ENCODE results near the gene SP110.

SP110 gene

GRCh38 chr2:230164139-230164538 is 55.6 kb downstream of the SP110 start:
- DNase-seq: no peak

- no peak for DNase-seq
Observed at GRCh38 chr2:230162981-230163380, 56.8 kb downstream of the SP110 start.

DNA sequence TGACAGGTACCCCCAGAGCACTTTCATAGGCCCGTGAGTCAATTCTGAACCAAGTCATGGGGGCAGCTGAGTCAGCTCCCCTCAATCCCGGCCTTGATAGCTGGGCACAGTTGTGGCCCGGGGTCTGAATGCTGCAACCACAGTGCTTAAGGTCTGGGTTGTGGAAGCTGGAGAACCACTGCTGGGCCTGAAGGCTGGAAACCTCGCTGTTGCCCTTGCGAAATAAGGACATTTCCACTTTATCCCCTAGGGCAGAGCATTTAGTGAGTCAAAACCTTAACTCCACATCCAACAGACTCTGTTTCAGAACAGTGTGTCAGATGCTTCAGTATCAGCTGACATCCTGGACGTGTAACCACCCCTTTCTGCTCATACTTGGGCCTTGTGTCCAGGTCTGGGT is 58.6 kb downstream of the SP110 start:
- DNase-seq: no peak

- DNase-seq: peak; percentile 55
Observed at GRCh38 chr2:230160112-230160660, 59.6 kb downstream of the SP110 start.

GRCh38 chr2:230158468-230158867 is 61.3 kb downstream of the SP110 start:
- no peak for DNase-seq

DNA sequence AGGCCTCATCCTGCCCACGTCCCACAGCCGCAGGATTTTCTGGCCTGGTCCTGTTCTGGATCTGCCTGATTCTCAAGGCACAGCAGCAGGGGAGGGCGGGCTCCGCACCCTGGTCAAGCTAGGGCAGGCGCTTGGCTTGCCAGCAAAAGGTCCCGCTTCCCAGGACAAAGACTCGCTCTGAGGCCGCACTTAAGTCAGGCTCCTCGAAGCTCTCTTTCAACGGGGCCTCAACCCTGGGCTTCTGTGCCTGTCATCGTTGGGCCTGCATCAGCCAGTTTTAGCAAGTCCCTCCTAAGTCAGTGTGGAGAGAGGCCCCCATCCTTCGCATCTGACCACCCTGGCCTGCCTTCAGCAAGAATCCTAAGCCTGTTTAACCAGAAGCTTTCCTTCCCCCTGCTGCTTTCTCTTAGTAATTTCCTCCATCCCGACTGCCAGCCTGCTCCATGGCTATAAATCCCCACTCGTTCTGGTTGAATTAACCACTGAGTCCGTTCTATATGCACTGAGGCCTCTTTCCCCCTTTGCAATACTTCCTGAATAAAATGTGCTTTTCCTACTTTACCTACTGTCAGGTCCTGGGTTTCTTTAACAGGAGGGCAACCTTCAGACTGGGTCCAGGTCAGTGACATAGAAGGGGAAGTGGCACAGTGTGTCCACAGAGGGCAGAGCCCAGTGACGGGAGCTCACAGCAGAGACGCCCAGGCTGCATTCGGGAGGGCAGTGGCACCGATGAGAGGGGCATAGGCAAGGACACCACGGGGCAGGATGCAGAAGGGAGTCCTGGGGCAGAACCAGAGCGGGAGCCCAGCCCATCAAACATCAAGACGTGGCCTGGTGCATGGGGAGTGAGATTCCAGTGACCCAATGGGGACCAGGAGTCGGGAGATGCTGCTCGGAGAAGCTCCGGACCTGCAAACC is 62.7 kb downstream of the SP110 start:
- DNase-seq: no peak

DNA sequence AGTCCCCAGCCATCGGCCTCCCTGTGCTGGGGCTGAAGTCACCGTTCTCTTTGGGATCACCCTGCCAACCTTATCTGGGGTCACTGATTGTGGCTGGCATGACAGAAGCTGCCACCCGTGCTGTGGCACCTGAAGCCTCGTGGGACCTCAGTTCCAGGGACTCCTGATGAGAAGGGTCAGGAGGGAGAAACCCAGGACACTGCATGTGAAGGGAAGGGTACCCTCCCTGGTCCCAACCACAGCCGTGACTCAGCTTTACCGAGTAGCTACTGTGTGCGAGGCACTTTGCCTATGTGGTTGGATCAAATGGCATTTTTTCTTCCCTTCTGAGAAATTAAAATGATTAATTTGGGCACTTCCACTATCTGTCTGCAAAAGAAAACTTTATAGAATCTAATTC is 64.4 kb downstream of the SP110 start:
- DNase-seq: no peak

- DNase-seq: no peak
Observed at GRCh38 chr2:230153390-230153976, 66.3 kb downstream of the SP110 start.

- no peak for DNase-seq
Observed at GRCh38 chr2:230152334-230152733, 67.5 kb downstream of the SP110 start.

DNA sequence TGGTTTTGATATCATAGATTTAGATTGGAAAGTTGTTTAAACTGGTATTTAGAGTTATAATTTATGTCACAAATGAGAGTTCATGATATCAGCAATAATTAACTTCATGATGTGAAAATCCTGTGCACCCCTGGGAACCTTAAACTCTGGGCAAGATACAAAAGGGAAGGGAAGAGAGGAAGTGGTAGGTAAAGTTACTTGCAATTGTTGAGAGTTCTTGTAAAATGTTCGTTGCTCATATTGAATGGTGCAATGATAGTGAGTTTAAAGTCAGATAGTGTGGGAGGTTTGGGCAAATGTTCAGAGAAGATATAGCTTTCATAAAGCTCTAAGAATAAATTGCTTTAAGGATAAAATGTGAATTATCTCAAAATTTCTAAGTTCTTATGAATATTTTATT is 75.4 kb downstream of the SP110 start:
- no peak for DNase-seq

GRCh38 chr2:230140667-230141066 is 79.1 kb downstream of the SP110 start:
- no peak for DNase-seq

DNA sequence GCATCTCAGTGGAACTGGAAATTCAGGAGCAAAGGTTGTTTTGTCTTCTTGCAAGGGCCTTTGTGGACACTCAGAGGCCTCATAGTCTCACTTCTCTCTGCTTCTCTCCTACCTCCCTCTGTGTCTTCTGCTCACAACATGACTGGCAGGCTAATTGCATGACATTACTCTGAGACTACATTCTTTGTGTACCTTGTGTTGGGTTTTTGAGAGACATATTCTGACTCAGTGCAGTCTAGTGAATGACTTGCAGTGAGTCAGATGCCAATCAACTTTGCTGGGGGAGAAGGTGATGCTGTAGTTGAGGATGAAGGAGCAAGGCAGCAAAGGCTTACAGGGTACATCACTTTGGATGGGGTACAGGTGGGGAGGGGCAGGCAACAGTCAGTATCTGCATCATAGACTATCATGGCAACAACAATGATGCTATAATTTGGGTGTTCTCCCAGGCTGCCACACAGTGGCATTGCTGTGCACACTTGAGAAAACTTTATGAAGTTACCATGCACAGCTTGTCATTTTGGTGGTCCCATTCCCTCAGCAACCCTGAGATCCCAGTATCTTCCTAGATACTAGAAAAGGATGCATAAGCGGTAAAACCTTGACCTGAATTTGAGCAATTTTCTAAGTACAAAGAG is 81.8 kb downstream of the SP110 start:
- no peak for DNase-seq

DNA sequence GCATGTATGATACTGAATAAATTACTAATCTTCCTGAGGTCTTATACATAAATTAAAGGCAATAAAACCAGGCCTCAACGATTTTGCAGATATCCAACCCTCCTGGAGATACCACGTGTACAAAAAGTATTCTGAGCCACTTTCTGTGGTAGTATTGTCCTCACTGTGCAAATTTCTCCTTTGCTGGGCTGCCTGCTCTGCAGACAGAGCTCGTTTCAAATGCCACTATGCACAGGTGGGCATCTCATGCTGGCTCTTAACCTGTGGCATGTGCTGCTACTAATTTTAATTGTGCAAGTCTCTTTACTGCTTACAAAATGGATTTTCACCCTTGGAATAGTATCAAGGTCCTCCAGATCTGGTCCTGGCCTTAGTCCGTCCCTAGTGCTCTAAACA is 84.7 kb downstream of the SP110 start:
- DNase-seq: no peak

- DNase-seq: no peak
Observed at GRCh38 chr2:230134496-230135129, 85.2 kb downstream of the SP110 start.

- DNase-seq: no peak
Observed at GRCh38 chr2:230131366-230131765, 88.4 kb downstream of the SP110 start.

- DNase-seq: peak; percentile 52
Observed at GRCh38 chr2:230130668-230131364, 89.0 kb downstream of the SP110 start.

GRCh38 chr2:230129343-230129742 is 90.4 kb downstream of the SP110 start:
- DNase-seq: no peak

DNA sequence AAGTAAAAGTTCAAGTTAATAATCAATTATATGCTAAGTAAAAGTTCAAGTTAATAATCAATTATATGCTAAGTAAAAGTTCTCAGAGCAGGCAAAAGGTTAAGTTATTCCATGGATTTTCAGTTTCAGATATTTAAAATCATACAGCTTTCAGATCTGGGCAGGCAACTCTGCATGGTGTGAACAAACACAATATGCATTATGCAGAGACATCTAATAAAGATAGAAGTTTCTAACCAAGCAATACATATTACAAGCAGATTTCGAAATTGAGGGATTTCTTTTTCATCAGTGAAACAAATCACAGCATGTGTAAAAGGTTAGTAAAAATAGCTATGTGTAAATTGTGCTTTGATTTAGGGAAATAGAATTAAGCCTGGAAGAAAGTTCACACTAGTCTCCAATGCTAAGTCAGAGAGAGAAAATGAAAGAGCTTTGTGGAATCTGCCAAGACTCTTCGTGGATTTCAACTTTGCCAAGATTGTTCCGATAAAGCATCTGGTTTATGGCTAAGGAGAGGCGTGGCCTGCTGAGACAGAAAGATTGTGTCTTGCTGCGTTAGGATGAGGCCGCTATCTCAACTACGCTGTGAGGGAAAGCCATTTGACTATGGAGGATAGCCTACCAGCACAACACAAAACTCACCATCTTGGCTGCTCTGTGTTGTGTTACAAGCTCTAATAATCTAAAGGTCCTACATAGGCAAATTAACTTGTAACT is 91.0 kb downstream of the SP110 start:
- DNase-seq: no peak

DNA sequence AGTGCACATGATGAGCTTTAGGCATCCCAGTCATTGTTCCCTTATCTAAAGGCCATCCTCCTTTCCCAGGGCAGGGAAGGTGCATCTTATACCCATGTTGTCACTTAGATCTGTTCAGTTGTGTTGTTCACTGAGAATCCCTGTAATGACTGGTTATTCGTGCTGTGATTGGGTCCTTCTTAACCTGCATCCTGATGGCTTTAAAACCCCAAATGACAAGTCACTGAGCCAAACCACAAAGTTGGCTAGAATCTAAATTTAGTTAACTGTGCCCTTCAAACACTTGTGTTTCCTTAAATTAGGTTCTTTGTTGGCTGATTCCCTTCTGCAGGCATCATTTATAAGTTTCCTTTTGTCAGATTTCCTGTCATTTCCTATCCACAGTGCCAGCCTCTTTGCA is 92.6 kb downstream of the SP110 start:
- DNase-seq: no peak

- no peak for DNase-seq
Observed at GRCh38 chr2:230124757-230125431, 94.9 kb downstream of the SP110 start.

GRCh38 chr2:230124235-230124634 is 95.5 kb downstream of the SP110 start:
- no peak for DNase-seq

All from left hindlimb (tissue), 1 donor.